T-helper 17 cell (primary cell): ENCODE results near the gene AKNAD1. TPM values are rescaled to one million over a fixed set of nuclear protein-coding genes. Genes with fewer than 3 reads are reported as not detected.
"Not testable (repeated sequence)": the region's sequence is repeated elsewhere in the genome, so short reads cannot be mapped to it uniquely, and the experiment has no call there.

Source experiments
- ATAC-seq: fragments of 150-1000 bp; cut with Tn5 transposase; 2 replicates; pipeline ENCODE4 v1.10.0; 2021; ENCODE audit warnings: mild to moderate bottlenecking, moderate library complexity
- DNase-seq, 3 donors: peaks; one replicate each; pipeline versions ENCODE4 v3.0.0 to v3.0.0-alpha.2; 2020 to 2021
- H3K9me3 ChIP-seq: one replicate; pipeline ENCODE4 v1.7.0; 2013; ENCODE audit warnings: low read length, mild to moderate bottlenecking; ENCODE audit not compliant: control insufficient read depth, poor library complexity, severe bottlenecking
- H3K27ac Mint-ChIP-seq: one replicate; pipeline ENCODE4 v1.8.0; 2022; ENCODE audit warnings: mild to moderate bottlenecking, moderate library complexity, mixed read lengths
- H3K27me3 Mint-ChIP-seq: one replicate; pipeline ENCODE4 v1.8.0; 2022; ENCODE audit warnings: mixed read lengths
- H3K36me3 Mint-ChIP-seq: one replicate; pipeline ENCODE4 v1.8.0; 2022; ENCODE audit warnings: low read depth, mixed read lengths
- H3K4me1 Mint-ChIP-seq: one replicate; pipeline ENCODE4 v1.8.0; 2022; ENCODE audit warnings: mild to moderate bottlenecking, mixed read lengths
- H3K4me3 Mint-ChIP-seq: one replicate; pipeline ENCODE4 v1.8.0; 2022; ENCODE audit warnings: mild to moderate bottlenecking, moderate library complexity, mixed read lengths
- total RNA-seq, 4 donors: library from RNA in 2 of 4; stranded (reverse) in 2 of 4; gene quantifications; one replicate each; pipeline ENCODE4 v1.2.3 and lab custom pipeline; 2022 to 2026

The AKNAD1 gene
- total RNA-seq, 2 donors from 2014 or later = not detected

- no peak overlapping the region for H3K4me3 Mint-ChIP-seq
- H3K4me1 Mint-ChIP-seq = no peaks in the 10 kb centered on the region
- ATAC-seq (no peak), DNase-seq (no peak)
- H3K9me3 ChIP-seq = no peaks in the 10 kb centered on the region
- H3K27ac Mint-ChIP-seq = no peak overlapping the region
- H3K27me3 Mint-ChIP-seq = no peaks in the 10 kb centered on the region
- no peaks in the 10 kb centered on the region for H3K36me3 Mint-ChIP-seq
These were observed 43.6 kb downstream of the AKNAD1 start for GRCh38 chr1:108813326-108813725.

DNA sequence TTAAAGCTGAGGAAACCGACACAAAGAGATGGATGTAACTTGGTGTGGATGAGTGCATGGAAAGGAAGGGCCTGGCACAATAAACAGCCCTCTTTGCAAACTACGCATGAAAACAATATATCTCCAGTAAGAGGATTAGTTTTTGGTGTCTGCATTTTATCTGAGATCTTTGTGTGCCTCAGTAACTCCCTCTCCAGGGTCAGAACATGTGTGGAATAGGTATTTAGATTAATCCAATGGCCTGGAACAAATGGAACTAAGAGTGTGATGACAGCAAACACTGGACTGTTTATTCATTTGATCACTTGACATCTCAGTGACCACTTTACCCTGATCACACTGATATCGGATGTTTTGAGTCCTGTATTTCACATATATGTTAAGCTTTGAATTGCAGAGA, 45.3 kb downstream of the AKNAD1 start:
- DNase-seq = no peak
- no peaks in the 10 kb centered on the region for H3K4me1 Mint-ChIP-seq
- no peak overlapping the region for H3K4me3 Mint-ChIP-seq
- H3K9me3 ChIP-seq = no peaks in the 10 kb centered on the region
- H3K36me3 Mint-ChIP-seq = no peaks in the 10 kb centered on the region
- H3K27ac Mint-ChIP-seq = no peak overlapping the region
- no peaks in the 10 kb centered on the region for H3K27me3 Mint-ChIP-seq
- no peak for ATAC-seq

GRCh38 chr1:108808438-108808837, 48.5 kb downstream of the AKNAD1 start:
- H3K9me3 ChIP-seq = no peaks in the 10 kb centered on the region
- H3K4me3 Mint-ChIP-seq = no peak overlapping the region
- H3K27me3 Mint-ChIP-seq = no peaks in the 10 kb centered on the region
- H3K36me3 Mint-ChIP-seq = peaks cover 3% of the 10 kb centered on the region
- H3K27ac Mint-ChIP-seq = no peak overlapping the region
- H3K4me1 Mint-ChIP-seq = no peaks in the 10 kb centered on the region
- DNase-seq (no peak), ATAC-seq (no peak)

DNA sequence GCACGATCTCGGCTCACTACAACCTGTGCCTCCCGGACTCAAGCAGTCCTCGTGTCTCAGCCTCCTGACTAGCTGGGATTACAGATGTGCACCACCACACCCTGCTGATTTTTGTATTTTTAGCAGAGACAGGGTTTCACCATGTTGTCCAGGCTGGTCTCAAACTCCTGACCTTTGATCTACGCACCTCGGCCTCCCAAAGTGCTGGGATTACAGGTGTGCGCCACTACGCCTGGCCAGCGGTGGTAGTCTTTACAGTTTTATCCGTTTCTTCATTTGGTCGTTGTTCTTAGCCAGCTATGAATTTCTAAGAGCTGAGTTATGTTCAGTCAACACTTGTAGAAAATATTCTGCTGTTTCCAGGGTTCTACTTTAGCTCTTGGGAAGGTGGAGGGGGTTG, 53.3 kb downstream of the AKNAD1 start:
- Mint-ChIP-seq H3K4me3 (no peak overlapping the region), H3K4me1 (no peaks in the 10 kb centered on the region), H3K36me3 (peaks cover 3% of the 10 kb centered on the region), H3K27me3 (no peaks in the 10 kb centered on the region), H3K27ac (peak overlapping the region; percentile 75)
- no peak for DNase-seq
- H3K9me3 ChIP-seq = no peaks in the 10 kb centered on the region
- ATAC-seq = no peak

GRCh38 chr1:108801101-108801500, 55.8 kb downstream of the AKNAD1 start:
- H3K9me3 ChIP-seq = no peaks in the 10 kb centered on the region
- DNase-seq = no peak
- peak overlapping the region; percentile 16 for H3K27ac Mint-ChIP-seq
- no peak overlapping the region for H3K4me3 Mint-ChIP-seq
- H3K27me3 Mint-ChIP-seq = no peaks in the 10 kb centered on the region
- H3K36me3 Mint-ChIP-seq = peaks cover 3% of the 10 kb centered on the region
- H3K4me1 Mint-ChIP-seq = no peaks in the 10 kb centered on the region
- ATAC-seq = no peak

DNA sequence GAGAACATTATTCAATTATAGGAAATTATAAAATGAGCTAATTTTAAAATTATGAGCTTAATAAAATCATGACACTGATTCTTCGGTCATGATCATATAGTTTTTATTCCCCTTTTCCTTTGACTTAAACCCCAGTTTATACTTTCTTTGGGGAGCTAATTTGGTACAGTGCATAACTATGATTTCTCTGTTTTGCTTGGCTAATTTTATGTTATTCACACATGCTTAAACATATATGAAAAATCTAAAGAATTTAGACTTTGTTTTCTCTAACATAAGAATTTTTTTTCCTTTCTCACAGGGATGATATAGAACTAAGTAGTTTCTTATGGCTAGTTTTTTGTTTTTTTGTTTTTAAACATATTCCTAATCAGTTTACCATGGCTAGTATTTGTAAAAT, 57.9 kb downstream of the AKNAD1 start:
- Mint-ChIP-seq H3K27me3 (no peaks in the 10 kb centered on the region), H3K36me3 (peaks cover 2% of the 10 kb centered on the region)
- DNase-seq = no peak

GRCh38 chr1:108792420-108792819, 64.5 kb downstream of the AKNAD1 start:
- ATAC-seq = no peak
- no peaks in the 10 kb centered on the region for H3K27me3 Mint-ChIP-seq
- H3K27ac Mint-ChIP-seq = no peak overlapping the region
- H3K4me3 Mint-ChIP-seq = no peak overlapping the region
- H3K36me3 Mint-ChIP-seq = peaks cover 10% of the 10 kb centered on the region
- H3K4me1 Mint-ChIP-seq = no peaks in the 10 kb centered on the region
- no peaks in the 10 kb centered on the region for H3K9me3 ChIP-seq
- no peak for DNase-seq

More for the DNA sequence above, 57.9 kb downstream of the AKNAD1 start:
- H3K9me3 ChIP-seq = no peaks in the 10 kb centered on the region
- H3K27ac Mint-ChIP-seq = no peak overlapping the region
- ATAC-seq = no peak
- H3K4me3 Mint-ChIP-seq = no peak overlapping the region
- H3K4me1 Mint-ChIP-seq = no peaks in the 10 kb centered on the region

DNA sequence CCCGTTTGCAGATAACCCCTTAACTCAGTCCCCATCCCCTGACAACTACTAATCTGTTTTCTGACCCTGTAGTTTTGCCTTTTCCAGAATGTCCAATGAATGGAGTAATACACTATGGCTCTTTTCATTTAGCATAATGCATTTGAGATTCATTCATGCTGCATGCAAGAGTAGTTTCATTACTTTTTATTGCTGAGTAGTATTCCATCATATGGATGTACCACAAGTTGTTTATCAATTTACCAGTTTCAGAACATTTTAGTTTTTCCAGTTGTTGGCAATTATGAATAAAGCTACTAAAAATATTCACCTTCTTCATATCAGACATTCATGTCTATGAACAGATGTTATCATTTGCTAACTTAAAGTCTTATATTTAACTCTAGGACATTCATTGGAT, 65.1 kb downstream of the AKNAD1 start:
- no peak overlapping the region for H3K27ac Mint-ChIP-seq
- no peaks in the 10 kb centered on the region for H3K27me3 Mint-ChIP-seq
- no peaks in the 10 kb centered on the region for H3K9me3 ChIP-seq
- H3K4me3 Mint-ChIP-seq = no peak overlapping the region
- no peaks in the 10 kb centered on the region for H3K4me1 Mint-ChIP-seq
- ATAC-seq = no peak
- DNase-seq = no peak
- peaks cover 12% of the 10 kb centered on the region for H3K36me3 Mint-ChIP-seq

GRCh38 chr1:108785880-108786279, 71.0 kb downstream of the AKNAD1 start:
- Mint-ChIP-seq H3K27ac (no peak overlapping the region), H3K27me3 (no peaks in the 10 kb centered on the region), H3K36me3 (peaks cover 15% of the 10 kb centered on the region), H3K4me3 (no peak overlapping the region), H3K4me1 (no peaks in the 10 kb centered on the region)
- ATAC-seq (no peak), DNase-seq (no peak)
- no peaks in the 10 kb centered on the region for H3K9me3 ChIP-seq

DNA sequence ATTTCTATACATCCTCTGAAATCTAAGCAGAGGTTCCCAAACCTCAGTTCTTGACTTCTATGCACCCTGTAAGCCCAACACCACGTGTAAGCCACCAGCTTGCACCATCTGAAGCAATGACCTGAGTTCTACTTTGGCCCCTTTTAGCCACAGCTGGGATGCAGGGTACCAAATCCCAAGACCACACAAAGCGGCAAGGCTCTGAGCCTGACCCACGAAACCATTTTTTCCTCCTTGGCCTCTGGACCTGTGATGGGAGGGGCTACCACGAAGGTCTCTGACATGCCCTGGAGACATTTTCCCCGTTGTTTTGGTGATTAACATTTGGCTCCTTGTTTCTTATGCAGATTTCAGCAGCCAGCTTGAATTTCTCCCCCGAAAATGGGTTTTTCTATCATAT, 71.6 kb downstream of the AKNAD1 start:
- Mint-ChIP-seq H3K36me3 (peaks cover 15% of the 10 kb centered on the region), H3K27me3 (no peaks in the 10 kb centered on the region), H3K27ac (no peak overlapping the region), H3K4me3 (no peak overlapping the region), H3K4me1 (no peaks in the 10 kb centered on the region)
- DNase-seq = no peak
- H3K9me3 ChIP-seq = no peaks in the 10 kb centered on the region
- no peak for ATAC-seq

GRCh38 chr1:108781575-108781944, 75.3 kb downstream of the AKNAD1 start:
- H3K9me3 ChIP-seq, H3K27me3 Mint-ChIP-seq, H3K4me1 Mint-ChIP-seq, ATAC-seq, H3K4me3 Mint-ChIP-seq, DNase-seq, H3K27ac Mint-ChIP-seq: not testable (repeated sequence)
- H3K36me3 Mint-ChIP-seq = peaks cover 18% of the 10 kb centered on the region

- Mint-ChIP-seq H3K36me3 (peaks cover 18% of the 10 kb centered on the region), H3K27ac (peak overlapping the region; percentile 79), H3K4me1 (peaks cover 7% of the 10 kb centered on the region), H3K4me3 (no peak overlapping the region), H3K27me3 (no peaks in the 10 kb centered on the region)
- DNase-seq (no peak), ATAC-seq (no peak)
- H3K9me3 ChIP-seq = no peaks in the 10 kb centered on the region
These were observed 75.8 kb downstream of the AKNAD1 start for GRCh38 chr1:108780937-108781574.

GRCh38 chr1:108779455-108779854, 77.4 kb downstream of the AKNAD1 start:
- Mint-ChIP-seq H3K27me3 (no peaks in the 10 kb centered on the region), H3K36me3 (peaks cover 16% of the 10 kb centered on the region), H3K4me1 (peaks cover 9% of the 10 kb centered on the region), H3K27ac (no peak overlapping the region), H3K4me3 (no peak overlapping the region)
- DNase-seq (no peak), ATAC-seq (no peak)
- H3K9me3 ChIP-seq = no peaks in the 10 kb centered on the region

DNA sequence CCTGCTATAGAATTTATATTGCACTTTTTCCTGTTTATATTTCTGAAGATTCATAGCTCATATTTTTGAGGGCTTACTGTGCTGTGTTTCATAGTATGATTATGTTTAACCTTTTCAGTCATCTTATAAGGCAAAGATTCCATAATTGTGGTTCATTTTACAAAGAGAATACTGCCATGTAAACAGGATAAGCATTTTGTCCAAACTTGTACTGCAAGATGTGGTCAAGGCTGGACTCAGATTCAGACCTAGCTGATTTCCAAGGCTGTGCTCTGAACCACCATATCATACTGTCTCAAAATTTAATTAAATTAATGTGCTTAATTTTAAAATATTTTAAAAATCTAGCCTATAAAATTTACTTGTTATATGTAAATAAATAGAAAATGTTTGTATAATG, 79.1 kb downstream of the AKNAD1 start:
- no peaks in the 10 kb centered on the region for H3K9me3 ChIP-seq
- Mint-ChIP-seq H3K4me3 (no peak overlapping the region), H3K4me1 (peaks cover 9% of the 10 kb centered on the region), H3K36me3 (peaks cover 11% of the 10 kb centered on the region), H3K27ac (no peak overlapping the region), H3K27me3 (no peaks in the 10 kb centered on the region)
- ATAC-seq = no peak
- no peak for DNase-seq
